Measurements from ENCODE around the gene TTLL5. TPM values are rescaled to one million over a fixed set of nuclear protein-coding genes. Genes with fewer than 3 reads are reported as not detected.

Gene TTLL5, protein sequence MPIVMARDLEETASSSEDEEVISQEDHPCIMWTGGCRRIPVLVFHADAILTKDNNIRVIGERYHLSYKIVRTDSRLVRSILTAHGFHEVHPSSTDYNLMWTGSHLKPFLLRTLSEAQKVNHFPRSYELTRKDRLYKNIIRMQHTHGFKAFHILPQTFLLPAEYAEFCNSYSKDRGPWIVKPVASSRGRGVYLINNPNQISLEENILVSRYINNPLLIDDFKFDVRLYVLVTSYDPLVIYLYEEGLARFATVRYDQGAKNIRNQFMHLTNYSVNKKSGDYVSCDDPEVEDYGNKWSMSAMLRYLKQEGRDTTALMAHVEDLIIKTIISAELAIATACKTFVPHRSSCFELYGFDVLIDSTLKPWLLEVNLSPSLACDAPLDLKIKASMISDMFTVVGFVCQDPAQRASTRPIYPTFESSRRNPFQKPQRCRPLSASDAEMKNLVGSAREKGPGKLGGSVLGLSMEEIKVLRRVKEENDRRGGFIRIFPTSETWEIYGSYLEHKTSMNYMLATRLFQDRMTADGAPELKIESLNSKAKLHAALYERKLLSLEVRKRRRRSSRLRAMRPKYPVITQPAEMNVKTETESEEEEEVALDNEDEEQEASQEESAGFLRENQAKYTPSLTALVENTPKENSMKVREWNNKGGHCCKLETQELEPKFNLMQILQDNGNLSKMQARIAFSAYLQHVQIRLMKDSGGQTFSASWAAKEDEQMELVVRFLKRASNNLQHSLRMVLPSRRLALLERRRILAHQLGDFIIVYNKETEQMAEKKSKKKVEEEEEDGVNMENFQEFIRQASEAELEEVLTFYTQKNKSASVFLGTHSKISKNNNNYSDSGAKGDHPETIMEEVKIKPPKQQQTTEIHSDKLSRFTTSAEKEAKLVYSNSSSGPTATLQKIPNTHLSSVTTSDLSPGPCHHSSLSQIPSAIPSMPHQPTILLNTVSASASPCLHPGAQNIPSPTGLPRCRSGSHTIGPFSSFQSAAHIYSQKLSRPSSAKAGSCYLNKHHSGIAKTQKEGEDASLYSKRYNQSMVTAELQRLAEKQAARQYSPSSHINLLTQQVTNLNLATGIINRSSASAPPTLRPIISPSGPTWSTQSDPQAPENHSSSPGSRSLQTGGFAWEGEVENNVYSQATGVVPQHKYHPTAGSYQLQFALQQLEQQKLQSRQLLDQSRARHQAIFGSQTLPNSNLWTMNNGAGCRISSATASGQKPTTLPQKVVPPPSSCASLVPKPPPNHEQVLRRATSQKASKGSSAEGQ (N-terminal part only)
- 10 to 100 TPM; 24.1 to 30.6 TPM for total RNA-seq

DNA sequence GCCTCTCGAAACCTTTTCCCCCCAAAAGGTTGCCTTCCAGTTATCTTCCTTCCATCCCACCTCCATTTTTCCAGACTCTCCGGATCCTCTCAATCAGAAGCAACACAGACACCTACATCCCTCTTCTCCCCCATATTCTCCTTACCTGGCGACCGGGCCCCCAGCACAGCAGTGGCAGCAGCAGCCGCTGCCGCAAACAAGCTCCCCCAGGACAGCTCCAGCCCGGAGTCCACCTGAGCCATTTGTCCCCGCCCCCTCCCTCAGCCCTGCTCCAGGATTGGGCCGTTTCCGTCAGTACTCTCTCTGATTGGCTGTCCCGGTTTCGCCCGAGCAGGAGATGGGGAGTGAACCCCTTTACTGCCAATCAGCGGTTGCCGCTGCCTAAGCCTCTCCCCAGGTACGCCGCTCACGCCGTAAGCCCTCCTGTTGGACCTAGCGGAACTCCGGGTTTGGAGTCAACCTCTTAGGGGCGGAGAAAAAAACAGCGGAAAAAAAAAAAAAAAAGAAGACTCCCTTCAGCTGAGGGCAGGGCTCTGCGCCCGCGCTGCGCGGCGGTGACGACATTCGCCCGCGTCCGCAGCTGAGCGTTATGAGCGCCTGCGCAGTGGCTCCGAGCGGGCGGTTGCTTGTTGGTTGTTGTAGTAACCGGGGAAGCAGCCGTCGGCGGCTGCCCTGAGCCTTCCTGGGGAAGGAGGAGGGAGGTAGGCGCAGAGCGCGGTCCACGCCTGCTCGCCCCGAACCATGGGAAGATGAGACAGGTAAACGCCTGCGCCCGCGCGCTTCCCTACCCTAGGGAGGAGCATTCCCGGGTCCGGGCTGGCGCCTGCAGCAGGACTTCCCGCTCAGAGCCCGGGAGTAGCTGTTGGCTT lies at the start of gene TTLL5, which contains the start of gene ERG28:
TSS of gene TTLL5 (plus strand) at position 617 of the 869 bp plus-strand sequence. CDS start 1,904 bp downstream, outside the sequence.
TSS of gene ERG28 (minus strand) at position 247 of the 869 bp plus-strand sequence. CDS start 3,374 bp downstream, outside the sequence.

DNA sequence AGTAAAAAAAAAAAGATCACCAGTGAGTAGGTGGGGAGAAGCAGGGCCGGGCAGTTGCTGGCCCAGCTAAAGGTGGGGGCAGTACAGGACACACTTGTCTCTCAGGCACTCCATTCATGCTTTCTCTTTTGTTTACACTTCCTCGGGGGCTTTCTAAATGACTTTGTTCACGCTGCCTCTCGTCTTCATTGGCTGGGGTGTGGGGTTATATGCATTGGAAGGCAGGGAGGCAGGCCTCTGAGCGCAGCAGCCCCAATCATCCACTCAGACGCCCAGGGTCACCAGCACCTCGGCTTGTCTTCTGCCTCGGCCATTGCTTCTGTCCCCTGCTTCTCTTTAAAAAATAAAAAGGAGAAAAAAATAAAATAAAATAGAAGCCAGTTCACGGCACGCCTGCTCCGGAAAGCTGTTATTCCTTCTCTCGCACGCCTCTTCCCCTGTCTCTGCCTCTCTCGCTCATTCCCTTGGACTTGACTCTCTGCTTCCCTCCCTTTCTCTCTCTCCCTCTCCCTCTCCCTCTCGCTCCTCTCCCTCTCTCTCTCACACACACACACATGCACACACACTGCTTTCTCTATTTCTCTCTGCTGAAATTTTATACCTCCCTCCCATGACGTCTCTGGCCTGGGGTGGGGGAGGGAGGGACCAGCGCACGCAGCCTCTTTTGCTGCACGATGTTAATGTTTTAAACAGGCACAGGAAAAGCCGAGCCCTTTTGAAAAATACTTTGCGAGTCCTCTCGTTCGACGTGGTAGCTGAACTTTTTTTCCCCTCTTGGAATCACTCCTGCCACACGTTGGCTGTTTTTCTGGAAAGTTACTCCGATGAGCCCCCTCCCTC lies 320.6 kb downstream of the TTLL5 start, which contains the start of gene TGFB3:
TSS of gene TGFB3 (minus strand) at position 570 of the 840 bp plus-strand sequence. CDS start 1,102 bp downstream, outside the sequence.

DNA sequence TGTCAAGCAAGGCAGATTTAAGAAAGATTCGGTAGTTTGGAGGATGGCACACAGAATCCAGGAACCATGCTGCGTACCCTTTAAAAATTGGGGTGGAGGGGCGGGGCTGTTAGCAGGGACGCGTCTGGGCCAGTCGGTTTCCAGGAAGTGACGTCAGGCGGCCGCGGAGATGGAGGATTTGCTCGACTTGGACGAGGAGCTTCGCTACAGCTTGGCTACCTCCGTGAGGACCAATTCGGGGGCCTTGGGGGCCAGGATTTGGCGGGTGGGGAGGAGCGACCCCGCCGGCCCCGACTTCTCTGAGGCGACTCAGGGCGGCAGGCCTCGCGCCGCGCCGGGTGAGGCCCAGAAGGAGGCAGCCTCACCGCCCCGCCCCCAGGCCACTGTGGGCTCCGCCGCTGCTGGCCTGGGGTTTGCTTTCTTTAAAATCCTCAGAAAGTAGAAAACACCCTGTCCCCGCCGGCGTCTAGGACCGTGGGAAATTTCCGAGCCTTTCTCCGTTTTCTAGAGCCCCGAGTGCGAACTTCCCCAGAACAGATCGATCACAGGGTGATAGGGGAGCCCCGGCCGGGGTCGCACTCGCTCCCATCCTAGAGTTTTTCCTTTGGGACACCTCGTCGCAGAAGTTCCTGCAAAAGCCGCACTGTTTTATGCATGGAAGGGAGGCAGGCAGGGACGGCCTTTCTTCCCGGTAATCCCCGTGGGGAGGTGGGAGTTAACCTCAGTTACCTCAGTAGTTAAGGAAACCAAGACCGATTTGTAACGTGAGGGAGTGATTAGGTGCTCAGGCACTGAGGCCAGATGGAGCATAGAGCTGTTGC lies 324.8 kb downstream of the TTLL5 start, which contains the start of gene IFT43:
TSS of gene IFT43 (plus strand) at position 146 of the 821 bp plus-strand sequence. CDS start at position 170, 24 bp downstream.

Other genes starting within 250 kb of the TTLL5 start
- 1 to 10 TPM; 1.6 to 2.4 TPM for gene JDP2, start 233.2 kb upstream of the TTLL5 start, total RNA-seq
- 10 to 100 TPM; 32.7 to 33.6 TPM for gene BATF, start 138.8 kb upstream of the TTLL5 start, total RNA-seq
- gene FLVCR2, start 82.6 kb upstream of the TTLL5 start, total RNA-seq: 1 to 10 TPM; 1.3 to 3.1 TPM
- 10 to 100 TPM; 20.9 to 21.9 TPM for gene ERG28, start 370 bp upstream of the TTLL5 start, total RNA-seq

Data from activated naive CD4-positive, alpha-beta T cell treated with anti-CD3 and anti-CD28 coated beads, Interleukin-2, amount 10 ng/mL, durations not matched to agents 5 hours and 36 hours (primary cell).